SK-N-MC (cell line): ENCODE measurements around the gene AP1M1.

Source experiments
- EZH2 ChIP-seq: fragments of 200-600 bp; sonication (generic); IDR thresholded peaks from one replicate; pipeline ENCODE4 v1.6.1; 2017; ENCODE audit warnings: antibody characterized with exemption
- FOXP2 ChIP-seq: optimal IDR thresholded peaks from 2 replicates; pipeline ENCODE3; 2011; ENCODE audit warnings: mild to moderate bottlenecking, moderate library complexity; ENCODE audit not compliant: insufficient read depth; ENCODE audit errors: extremely low read length, control extremely low read depth
- POLR2AphosphoS5 ChIP-seq: IDR thresholded peaks from 2 replicates; pipeline ENCODE4 v1.6.1; 2012; ENCODE audit warnings: mild to moderate bottlenecking, low read depth, low read length, borderline replicate concordance

DNA sequence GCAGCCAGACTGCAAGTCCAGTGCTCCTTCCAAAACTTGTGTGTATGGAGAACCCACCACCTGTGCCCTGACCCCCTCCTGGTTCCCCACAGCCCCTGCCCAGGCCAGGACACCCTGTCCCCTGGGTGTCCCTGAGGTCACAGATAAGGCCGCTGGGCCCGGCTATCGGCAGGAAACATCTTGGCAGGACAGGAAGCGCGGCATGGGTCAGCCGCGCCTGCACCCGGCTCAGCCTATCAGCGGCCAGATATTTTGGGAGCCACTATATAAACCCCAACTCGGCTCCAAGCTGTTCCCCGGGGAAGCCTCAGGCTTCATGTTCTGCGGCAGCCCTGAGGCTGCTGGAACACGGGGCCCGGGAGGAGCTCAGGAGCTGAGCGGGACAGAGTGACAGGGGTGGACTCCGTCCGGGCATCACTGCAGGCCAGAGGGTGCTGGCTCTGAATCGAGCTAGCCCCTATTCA lies 60.8 kb downstream of the AP1M1 start:
- TF ChIP-seq EZH2: no peak
- TF ChIP-seq POLR2AphosphoS5: no peak
- no peak for TF ChIP-seq FOXP2
